Fibroblast of lung (primary cell): Measurements from ENCODE around the gene ZSCAN21. TPM values are rescaled to one million over a fixed set of nuclear protein-coding genes. Genes with fewer than 3 reads are reported as not detected.

Experiments
- DNase-seq, 2 donors: peaks; one replicate each; pipeline versions ENCODE4 v3.0.0 to v3.0.0-alpha.2; 2010; ENCODE audit warnings: low read depth in 2 of 2
- H2AFZ ChIP-seq: 2 replicates; pipeline ENCODE4 v1.5.1; 2012; ENCODE audit warnings: low read length, control low read depth, inconsistent platforms
- H3K27ac ChIP-seq: 2 replicates; pipeline ENCODE4 v1.5.1; 2011; ENCODE audit warnings: low read length, control low read depth; ENCODE audit not compliant: insufficient read depth
- H3K27me3 ChIP-seq: 2 replicates; pipeline ENCODE4 v1.5.1; 2011; ENCODE audit warnings: mild to moderate bottlenecking, low read length; ENCODE audit not compliant: control insufficient read depth, insufficient read depth
- H3K36me3 ChIP-seq: 2 replicates; pipeline ENCODE4 v1.5.1; 2011; ENCODE audit warnings: low read length; ENCODE audit not compliant: control insufficient read depth, insufficient read depth
- H3K4me1 ChIP-seq: 2 replicates; pipeline ENCODE4 v1.5.1; 2011; ENCODE audit warnings: low read length; ENCODE audit not compliant: control insufficient read depth, insufficient read depth; ENCODE audit errors: extremely low read depth
- H3K4me2 ChIP-seq: 2 replicates; pipeline ENCODE4 v1.5.1; 2011; ENCODE audit warnings: low read length, control low read depth; ENCODE audit not compliant: insufficient read depth; ENCODE audit errors: extremely low read depth
- H3K4me3 ChIP-seq, 4 experiments: fragments of 200-600 bp in 1 of 4; sonication (generic) in 1 of 4; replicated peaks in 1 of 4; 2 replicates each; pipeline ENCODE4 v1.5.1; 2011 to 2016; ENCODE audit warnings: low read length in 4 of 4, low read depth in 3 of 4, mild to moderate bottlenecking in 3 of 4, control low read depth in 2 of 4, inconsistent platforms in 1 of 4, mixed read lengths in 1 of 4; ENCODE audit not compliant: insufficient read depth in 1 of 4; ENCODE audit errors: control extremely low read depth in 1 of 4
- H3K79me2 ChIP-seq: 2 replicates; pipeline ENCODE4 v1.5.1; 2012; ENCODE audit warnings: mild to moderate bottlenecking, low read length, inconsistent platforms; ENCODE audit not compliant: control insufficient read depth, insufficient read depth
- H3K9ac ChIP-seq: 2 replicates; pipeline ENCODE4 v1.5.1; 2011; ENCODE audit warnings: mild to moderate bottlenecking, low read length, control low read depth; ENCODE audit not compliant: insufficient read depth
- H3K9me3 ChIP-seq: 2 replicates; pipeline ENCODE4 v1.5.1; 2012; ENCODE audit warnings: low read depth, low read length; ENCODE audit not compliant: control insufficient read depth, insufficient read depth
- H4K20me1 ChIP-seq: 2 replicates; pipeline ENCODE4 v1.5.1; 2011; ENCODE audit warnings: low read length; ENCODE audit not compliant: control insufficient read depth, insufficient read depth; ENCODE audit errors: extremely low read depth
- CTCF ChIP-seq, 2 donors: IDR thresholded peaks in 1 of 2; conservative IDR thresholded peaks in 1 of 2; 1 replicate in 1 of 2; 2 replicates in 1 of 2; pipeline ENCODE4 v1.5.1; 2011 to 2012; ENCODE audit warnings: low read length in 2 of 2, control low read depth in 1 of 2, inconsistent platforms in 1 of 2, low read depth in 1 of 2, mild to moderate bottlenecking in 1 of 2
- EZH2 ChIP-seq: IDR thresholded peaks from 2 replicates; pipeline ENCODE4 v1.5.1; 2012; ENCODE audit warnings: low read length, control low read depth, mild to moderate bottlenecking; ENCODE audit errors: missing control alignments
- polyA plus RNA-seq, 2 donors: library from polyadenylated mRNA; depleted of rRNA in 1 of 2; stranded (reverse) in 1 of 2; unstranded in 1 of 2; fragments of >200 nt; gene quantifications; 2 replicates each; pipeline ENCODE4 v1.2.1, GENCODE V29; 2011 to 2012; ENCODE audit warnings: missing spikeins in 1 of 2
- total RNA-seq: library from RNA; depleted of rRNA; stranded (reverse); fragments of >200 nt; gene quantifications from 2 replicates; pipeline ENCODE4 v1.2.1, GENCODE V29; 2014

ZSCAN21 gene
- total and polyA plus RNA-seq, 2 donors (not counting 1 experiment from before 2014, with no cell fraction given): 11.1 to 11.3 TPM

GRCh38 chr7:100072462-100072861 is 22.9 kb downstream of the ZSCAN21 start:
- TF ChIP-seq EZH2 (no peak), CTCF (conservative IDR thresholded peaks at IDR 0.05 in 1 of 2, IDR thresholded peaks at IDR 0.05 in 1 of 2; ENCODE audit: low read depth in 1 of 2, low read length in 2 of 2) (no peak)
- Histone ChIP-seq H2AFZ (no peak overlapping the region), H3K4me2 (no peak overlapping the region), H3K27ac (no peak overlapping the region), H3K9me3 (peaks cover 15% of the 10 kb centered on the region), H3K4me1 (no peaks in the 10 kb centered on the region), H3K36me3 (peaks cover 43% of the 10 kb centered on the region), H4K20me1 (no peaks in the 10 kb centered on the region), H3K79me2 (peaks cover 8% of the 10 kb centered on the region), H3K4me3 (no peak overlapping the region), H3K9ac (no peak overlapping the region), H3K27me3 (no peaks in the 10 kb centered on the region)
- no peak for DNase-seq

GRCh38 chr7:100074841-100075240 is 25.3 kb downstream of the ZSCAN21 start:
- Histone ChIP-seq H3K4me2 (no peak overlapping the region), H4K20me1 (no peaks in the 10 kb centered on the region), H3K79me2 (peaks cover 27% of the 10 kb centered on the region), H3K4me1 (no peaks in the 10 kb centered on the region), H3K36me3 (peaks cover 46% of the 10 kb centered on the region), H3K9ac (no peak overlapping the region), H3K4me3 (no peak overlapping the region), H3K9me3 (peaks cover 15% of the 10 kb centered on the region), H3K27ac (no peak overlapping the region), H3K27me3 (no peaks in the 10 kb centered on the region), H2AFZ (no peak overlapping the region)
- DNase-seq: no peak
- TF ChIP-seq CTCF (conservative IDR thresholded peaks at IDR 0.05 in 1 of 2, IDR thresholded peaks at IDR 0.05 in 1 of 2; ENCODE audit: low read depth in 1 of 2, low read length in 2 of 2) (no peak), EZH2 (no peak)

GRCh38 chr7:100075418-100075817 is 25.8 kb downstream of the ZSCAN21 start:
- Histone ChIP-seq H3K9me3 (peaks cover 15% of the 10 kb centered on the region), H3K27me3 (no peaks in the 10 kb centered on the region), H3K36me3 (peaks cover 44% of the 10 kb centered on the region), H3K4me2 (no peak overlapping the region), H3K4me1 (peaks cover 3% of the 10 kb centered on the region), H2AFZ (no peak overlapping the region), H4K20me1 (no peaks in the 10 kb centered on the region), H3K27ac (no peak overlapping the region), H3K9ac (no peak overlapping the region), H3K4me3 (no peak overlapping the region), H3K79me2 (peaks cover 33% of the 10 kb centered on the region)
- TF ChIP-seq CTCF (conservative IDR thresholded peaks at IDR 0.05 in 1 of 2, IDR thresholded peaks at IDR 0.05 in 1 of 2; ENCODE audit: low read depth in 1 of 2, low read length in 2 of 2): no peak
- TF ChIP-seq EZH2: no peak
- DNase-seq: no peak
